Hepatocyte (in vitro differentiated cells): ENCODE results near the gene CHAF1A.

ENCODE experiments used
- CTCF ChIP-seq: fragments of 200-600 bp; sonication (generic); IDR thresholded peaks from 2 replicates; pipeline ENCODE4 v1.5.1; 2016; ENCODE audit warnings: antibody characterized with exemption, mild to moderate bottlenecking; ENCODE audit not compliant: poor library complexity
- EZH2 ChIP-seq: fragments of 200-600 bp; sonication (generic); IDR thresholded peaks from 2 replicates; pipeline ENCODE4 v1.6.1; 2016; ENCODE audit warnings: antibody characterized with exemption, mild to moderate bottlenecking, borderline replicate concordance

GRCh38 chr19:4357921-4358326, 44.5 kb upstream of the CHAF1A start:
- TF ChIP-seq CTCF (no peak), EZH2 (no peak)
